MG63 (cell line): ENCODE measurements around the gene WDHD1. TPM values are rescaled to one million over a fixed set of nuclear protein-coding genes. Genes with fewer than 3 reads are reported as not detected.
"Not testable (repeated sequence)": the region's sequence is repeated elsewhere in the genome, so short reads cannot be mapped to it uniquely, and the experiment has no call there.

Experiments used
- DNase-seq: peaks from one replicate; pipeline ENCODE4 v3.0.0-alpha.2; 2020
- H3K27me3 ChIP-seq: fragments of 250-450 bp; sonication (Bioruptor Pico); 2 replicates; pipeline ENCODE4 v1.5.1; 2020; ENCODE audit warnings: mild to moderate bottlenecking, moderate library complexity
- H3K36me3 ChIP-seq: fragments of 250-450 bp; sonication (Bioruptor Pico); 2 replicates; pipeline ENCODE4 v1.5.1; 2020; ENCODE audit warnings: mild to moderate bottlenecking, moderate library complexity
- H3K4me3 ChIP-seq: fragments of 250-450 bp; sonication (Bioruptor Pico); 2 replicates; pipeline ENCODE4 v1.5.1; 2020; ENCODE audit warnings: mild to moderate bottlenecking, moderate library complexity
- H3K9me3 ChIP-seq: fragments of 250-450 bp; sonication (Bioruptor Pico); 2 replicates; pipeline ENCODE4 v1.5.1; 2020; ENCODE audit warnings: mild to moderate bottlenecking, moderate library complexity
- total RNA-seq: library from RNA; depleted of rRNA; stranded (reverse); fragments of >200 nt; shearing (Covaris generic); gene quantifications from 2 replicates; pipeline ENCODE4 v1.2.3, GENCODE V29; 2014; ENCODE audit warnings: low replicate concordance; rRNA removed

WDHD1 gene, protein sequence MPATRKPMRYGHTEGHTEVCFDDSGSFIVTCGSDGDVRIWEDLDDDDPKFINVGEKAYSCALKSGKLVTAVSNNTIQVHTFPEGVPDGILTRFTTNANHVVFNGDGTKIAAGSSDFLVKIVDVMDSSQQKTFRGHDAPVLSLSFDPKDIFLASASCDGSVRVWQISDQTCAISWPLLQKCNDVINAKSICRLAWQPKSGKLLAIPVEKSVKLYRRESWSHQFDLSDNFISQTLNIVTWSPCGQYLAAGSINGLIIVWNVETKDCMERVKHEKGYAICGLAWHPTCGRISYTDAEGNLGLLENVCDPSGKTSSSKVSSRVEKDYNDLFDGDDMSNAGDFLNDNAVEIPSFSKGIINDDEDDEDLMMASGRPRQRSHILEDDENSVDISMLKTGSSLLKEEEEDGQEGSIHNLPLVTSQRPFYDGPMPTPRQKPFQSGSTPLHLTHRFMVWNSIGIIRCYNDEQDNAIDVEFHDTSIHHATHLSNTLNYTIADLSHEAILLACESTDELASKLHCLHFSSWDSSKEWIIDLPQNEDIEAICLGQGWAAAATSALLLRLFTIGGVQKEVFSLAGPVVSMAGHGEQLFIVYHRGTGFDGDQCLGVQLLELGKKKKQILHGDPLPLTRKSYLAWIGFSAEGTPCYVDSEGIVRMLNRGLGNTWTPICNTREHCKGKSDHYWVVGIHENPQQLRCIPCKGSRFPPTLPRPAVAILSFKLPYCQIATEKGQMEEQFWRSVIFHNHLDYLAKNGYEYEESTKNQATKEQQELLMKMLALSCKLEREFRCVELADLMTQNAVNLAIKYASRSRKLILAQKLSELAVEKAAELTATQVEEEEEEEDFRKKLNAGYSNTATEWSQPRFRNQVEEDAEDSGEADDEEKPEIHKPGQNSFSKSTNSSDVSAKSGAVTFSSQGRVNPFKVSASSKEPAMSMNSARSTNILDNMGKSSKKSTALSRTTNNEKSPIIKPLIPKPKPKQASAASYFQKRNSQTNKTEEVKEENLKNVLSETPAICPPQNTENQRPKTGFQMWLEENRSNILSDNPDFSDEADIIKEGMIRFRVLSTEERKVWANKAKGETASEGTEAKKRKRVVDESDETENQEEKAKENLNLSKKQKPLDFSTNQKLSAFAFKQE
- total RNA-seq = 5.2 TPM in 2 replicates

DNA sequence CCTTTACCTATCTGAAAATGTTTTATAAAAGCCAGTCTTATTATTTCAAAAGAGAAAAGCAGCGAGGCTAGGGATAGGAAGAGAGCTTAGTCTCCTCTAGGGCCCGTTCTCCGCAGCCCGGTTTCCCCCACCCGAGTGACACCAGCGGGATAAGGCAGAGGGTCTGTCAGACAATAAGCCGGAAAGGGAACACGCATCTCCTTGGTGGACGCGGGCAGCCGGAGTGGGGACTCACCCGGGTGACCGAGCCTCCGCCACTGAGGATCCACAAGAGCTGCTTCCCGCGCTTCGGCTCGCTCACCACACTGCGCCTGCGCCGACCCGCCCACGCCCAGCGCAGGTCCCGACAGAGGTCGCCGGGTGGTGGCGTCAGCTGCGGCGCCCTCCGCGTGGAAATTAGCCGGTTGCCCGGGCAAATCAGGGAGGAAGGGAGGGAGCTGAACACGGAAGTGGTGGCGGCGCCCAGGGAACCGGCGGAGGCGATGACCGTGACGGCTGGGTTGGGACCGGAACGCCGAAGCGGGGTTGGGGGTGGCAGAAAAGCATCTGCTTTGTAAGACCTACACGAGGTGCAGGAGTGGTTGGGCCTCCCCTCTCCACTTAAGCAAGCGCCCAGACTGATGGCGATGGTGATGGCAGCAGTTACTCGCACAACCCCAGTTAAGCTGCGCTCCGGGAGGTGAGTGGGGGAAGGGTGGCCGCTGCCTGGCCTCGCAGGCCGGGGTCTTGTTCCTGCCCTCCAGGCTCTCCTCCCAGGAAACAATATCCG lies at the start of gene WDHD1, which contains the start of gene SOCS4:
Gene WDHD1 (minus strand): TSS at position 307 of the 769 bp plus-strand sequence. CDS start 312 bp downstream, outside the sequence.
Gene SOCS4 (plus strand): TSS at position 444 of the 769 bp plus-strand sequence. CDS start 15,806 bp downstream, outside the sequence.
- H3K27me3 ChIP-seq = no peaks in the 10 kb centered on the region

DNA sequence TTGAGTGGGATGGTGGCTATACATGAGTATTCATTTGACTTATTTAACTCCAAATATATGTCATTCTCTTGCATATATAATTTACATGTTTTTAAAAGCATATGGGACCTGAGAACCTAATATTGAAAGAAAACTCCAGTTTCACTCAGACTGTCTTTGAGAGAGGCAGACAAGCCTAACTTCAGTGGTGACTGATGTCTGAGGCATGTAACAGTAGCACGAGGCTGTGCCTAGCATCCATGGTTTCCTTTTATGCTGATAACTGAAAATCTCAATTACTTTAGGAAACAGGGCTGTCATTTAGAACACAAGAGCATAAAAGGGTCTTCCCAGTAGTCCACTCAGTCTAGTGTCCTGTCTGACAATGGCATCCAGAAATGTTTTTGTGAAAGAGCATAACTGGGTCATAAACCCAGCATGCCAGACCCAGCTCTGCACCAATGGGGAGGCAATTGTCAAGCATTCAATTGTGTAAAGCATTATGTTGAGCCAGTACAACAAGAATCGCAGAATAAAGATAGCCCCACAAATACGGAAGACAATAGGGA lies 48.8 kb upstream of the WDHD1 start:
- Histone ChIP-seq H3K9me3 (no peaks in the 10 kb centered on the region), H3K36me3 (no peaks in the 10 kb centered on the region), H3K4me3 (no peak overlapping the region), H3K27me3 (no peaks in the 10 kb centered on the region)
- DNase-seq = no peak

More for the DNA sequence above, at the start of gene WDHD1, which contains the start of gene SOCS4:
- Histone ChIP-seq H3K9me3 (no peaks in the 10 kb centered on the region), H3K36me3 (peaks cover under 1% of the 10 kb centered on the region; the same call in 1 of the 2 replicates), H3K4me3 (peak within 1 kb of the TSS; percentile 84)
- peak; percentile 92 for DNase-seq

GRCh38 chr14:55074662-55075061 lies 47.8 kb upstream of the WDHD1 start:
- H3K9me3 ChIP-seq = no peaks in the 10 kb centered on the region
- H3K36me3 ChIP-seq = 0 out of 2 replicates have a peak, but pooled peaks cover under 1% of the 10 kb centered on the region
- no peak overlapping the region for H3K4me3 ChIP-seq
- H3K27me3 ChIP-seq = no peaks in the 10 kb centered on the region
- DNase-seq = no peak

DNA sequence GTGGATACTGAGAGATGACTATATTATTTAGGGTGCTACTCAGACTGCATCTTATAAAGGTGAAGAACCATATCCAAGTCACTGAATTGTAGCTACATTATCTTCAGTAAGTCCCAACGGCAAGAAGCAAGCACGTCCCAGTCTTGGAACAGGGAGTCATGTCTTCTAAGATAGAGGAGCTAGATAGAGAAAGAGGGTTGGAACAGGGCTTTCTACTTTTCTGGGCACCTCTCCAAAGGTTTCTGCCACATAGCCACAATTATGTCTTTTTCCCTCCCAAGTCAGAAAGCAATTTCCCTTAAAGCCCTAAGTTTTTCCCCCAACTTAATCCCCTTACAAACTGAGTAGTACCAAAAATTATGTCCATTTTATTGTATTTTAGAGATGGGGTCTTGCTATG lies 47.0 kb upstream of the WDHD1 start:
- Histone ChIP-seq H3K27me3 (no peaks in the 10 kb centered on the region), H3K4me3 (no peak overlapping the region), H3K9me3 (no peaks in the 10 kb centered on the region), H3K36me3 (peaks cover 7% of the 10 kb centered on the region; the same call in 1 of the 2 replicates)
- no peak for DNase-seq

DNA sequence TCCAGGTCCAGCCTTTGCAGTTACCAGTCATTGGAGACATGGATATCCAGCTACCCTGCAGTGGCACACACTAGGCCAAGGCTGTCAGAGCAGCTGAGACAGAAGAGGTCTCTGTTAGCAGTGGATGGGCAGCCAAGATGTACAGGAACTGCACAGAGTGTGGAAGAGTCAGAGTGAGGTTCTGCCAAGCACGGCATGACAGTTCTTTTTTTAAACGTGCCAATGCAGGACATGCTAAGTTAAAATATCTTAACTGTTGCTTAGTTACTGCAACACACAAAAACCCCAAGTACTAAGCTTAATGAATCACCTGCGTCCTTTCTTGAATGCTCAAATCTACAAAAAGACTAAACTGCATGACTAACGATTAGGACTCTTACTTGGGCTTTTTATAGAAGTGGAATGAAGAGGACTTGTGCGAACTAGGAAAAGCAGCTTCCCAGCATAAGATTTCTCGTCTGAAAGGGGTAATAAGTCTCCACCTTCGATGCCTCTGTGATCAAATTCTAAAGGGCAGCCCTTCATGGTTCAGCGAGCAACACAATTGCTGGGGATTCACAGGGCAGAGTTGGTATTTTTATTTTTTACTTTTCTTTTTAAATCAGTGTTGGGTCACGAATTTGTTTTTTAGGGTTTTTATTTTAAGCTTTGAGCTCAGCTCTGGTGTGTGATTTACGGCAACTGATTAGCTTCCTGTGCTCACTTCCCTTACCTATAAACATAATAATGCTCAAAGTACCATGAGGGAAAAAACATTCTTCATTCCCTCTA lies 45.2 kb upstream of the WDHD1 start:
- DNase-seq = peak; percentile 86
- no peak overlapping the region for H3K4me3 ChIP-seq
- H3K9me3 ChIP-seq = no peaks in the 10 kb centered on the region
- H3K36me3 ChIP-seq = peaks cover 12% of the 10 kb centered on the region; the same call in 1 of the 2 replicates
- H3K27me3 ChIP-seq = no peaks in the 10 kb centered on the region

- H3K4me3 ChIP-seq = no peak overlapping the region
- peaks cover 17% of the 10 kb centered on the region for H3K36me3 ChIP-seq
- DNase-seq = no peak
- H3K27me3 ChIP-seq = no peaks in the 10 kb centered on the region
- no peaks in the 10 kb centered on the region for H3K9me3 ChIP-seq
Observed at GRCh38 chr14:55070981-55071411, 44.1 kb upstream of the WDHD1 start.

DNA sequence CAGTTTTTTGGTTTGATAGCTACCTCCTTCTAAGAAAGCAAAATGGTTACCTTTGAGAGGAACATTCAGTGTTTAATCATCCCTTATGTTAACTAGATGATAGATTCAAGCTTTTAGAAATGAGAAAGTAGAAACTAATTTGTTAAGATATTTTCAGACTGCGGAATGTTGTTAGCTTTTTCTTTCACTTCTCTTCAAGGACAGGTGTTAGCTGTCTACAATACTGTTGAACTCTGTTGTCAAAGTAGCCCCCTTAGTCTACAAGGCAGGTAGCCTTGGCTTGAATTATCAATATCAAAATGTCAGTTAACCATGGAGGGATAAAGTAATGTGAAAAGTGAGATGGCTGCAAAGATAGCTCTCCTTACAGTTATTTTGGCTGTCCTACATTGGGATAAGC lies 39.3 kb upstream of the WDHD1 start:
- DNase-seq = no peak
- Histone ChIP-seq H3K27me3 (no peaks in the 10 kb centered on the region), H3K36me3 (peaks cover 59% of the 10 kb centered on the region), H3K4me3 (no peak overlapping the region), H3K9me3 (no peaks in the 10 kb centered on the region)

DNA sequence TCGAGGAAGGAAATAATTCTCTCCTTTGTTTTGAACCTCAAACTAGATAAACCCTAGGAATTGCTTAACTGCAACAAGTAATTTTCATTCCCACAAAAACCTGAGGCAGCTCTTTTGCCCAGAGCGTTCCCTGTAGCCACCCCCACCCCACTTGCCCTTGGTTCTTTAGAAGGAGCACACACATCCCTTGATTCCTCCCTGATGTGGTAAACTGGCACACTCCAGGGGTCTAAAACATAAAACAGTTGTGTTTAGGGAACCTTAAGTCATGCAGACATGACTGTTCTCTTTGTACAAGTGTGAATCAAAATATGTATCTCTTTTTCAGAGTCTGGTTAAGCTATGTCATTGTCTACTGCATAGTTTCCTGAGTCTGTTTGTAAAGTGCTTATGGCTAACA lies 38.5 kb upstream of the WDHD1 start:
- H3K9me3 ChIP-seq = no peaks in the 10 kb centered on the region
- no peak for DNase-seq

DNA sequence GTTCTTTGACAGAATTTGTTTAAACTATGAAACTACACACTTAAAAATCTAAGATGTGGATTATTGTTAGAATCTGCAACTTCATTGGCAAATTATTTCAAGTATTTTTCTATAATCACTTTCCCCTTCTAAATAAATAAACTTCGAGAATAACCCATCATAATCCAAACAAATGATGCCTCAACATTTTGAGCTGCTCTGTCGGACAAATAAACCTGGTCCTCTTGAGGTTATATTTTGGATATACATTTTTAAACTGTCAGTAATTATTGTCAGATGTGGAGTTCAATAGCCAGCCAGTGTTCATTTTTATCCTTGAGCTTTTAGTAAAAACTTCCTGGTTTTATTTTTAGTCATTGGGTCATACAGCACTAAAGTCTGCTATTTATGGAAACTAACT lies 38.0 kb upstream of the WDHD1 start:
- H3K9me3 ChIP-seq, H3K4me3 ChIP-seq, DNase-seq, H3K27me3 ChIP-seq: not testable (repeated sequence)
- H3K36me3 ChIP-seq = peaks cover 70% of the 10 kb centered on the region

More for the DNA sequence above, 38.5 kb upstream of the WDHD1 start:
- Histone ChIP-seq H3K36me3 (peaks cover 67% of the 10 kb centered on the region), H3K27me3 (no peaks in the 10 kb centered on the region), H3K4me3 (no peak overlapping the region)

DNA sequence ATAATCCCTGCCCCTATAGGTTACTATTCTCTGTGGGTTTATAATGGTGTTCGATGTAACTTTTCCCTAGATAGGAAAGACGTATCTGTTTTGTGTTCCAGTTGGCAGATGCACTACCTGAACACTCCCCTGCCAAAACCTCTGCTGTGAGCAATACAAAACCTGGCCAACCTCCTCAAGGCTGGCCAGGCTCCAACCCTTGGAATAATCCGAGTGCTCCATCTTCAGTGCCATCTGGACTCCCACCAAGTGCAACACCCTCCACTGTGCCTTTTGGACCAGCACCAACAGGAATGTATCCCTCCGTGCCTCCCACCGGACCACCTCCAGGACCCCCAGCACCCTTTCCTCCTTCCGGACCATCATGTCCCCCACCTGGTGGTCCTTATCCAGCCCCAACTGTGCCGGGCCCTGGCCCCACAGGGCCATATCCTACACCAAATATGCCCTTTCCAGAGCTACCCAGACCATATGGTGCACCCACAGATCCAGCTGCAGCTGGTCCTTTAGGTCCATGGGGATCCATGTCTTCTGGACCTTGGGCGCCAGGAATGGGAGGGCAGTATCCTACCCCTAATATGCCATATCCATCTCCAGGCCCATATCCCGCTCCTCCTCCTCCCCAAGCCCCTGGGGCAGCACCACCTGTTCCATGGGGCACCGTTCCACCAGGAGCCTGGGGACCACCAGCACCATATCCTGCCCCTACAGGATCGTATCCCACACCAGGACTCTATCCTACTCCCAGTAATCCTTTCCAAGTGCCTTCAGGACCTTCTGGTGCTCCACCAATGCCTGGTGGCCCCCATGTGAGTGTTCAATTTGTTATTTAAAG lies 35.8 kb upstream of the WDHD1 start:
- peak; percentile 27 for DNase-seq
- Histone ChIP-seq H3K4me3 (no peak overlapping the region), H3K27me3 (no peaks in the 10 kb centered on the region), H3K9me3 (no peaks in the 10 kb centered on the region), H3K36me3 (peaks cover 72% of the 10 kb centered on the region)

GRCh38 chr14:55059333-55059732 lies 32.4 kb upstream of the WDHD1 start:
- DNase-seq = no peak
- Histone ChIP-seq H3K27me3 (no peaks in the 10 kb centered on the region), H3K36me3 (peaks cover 81% of the 10 kb centered on the region)

DNA sequence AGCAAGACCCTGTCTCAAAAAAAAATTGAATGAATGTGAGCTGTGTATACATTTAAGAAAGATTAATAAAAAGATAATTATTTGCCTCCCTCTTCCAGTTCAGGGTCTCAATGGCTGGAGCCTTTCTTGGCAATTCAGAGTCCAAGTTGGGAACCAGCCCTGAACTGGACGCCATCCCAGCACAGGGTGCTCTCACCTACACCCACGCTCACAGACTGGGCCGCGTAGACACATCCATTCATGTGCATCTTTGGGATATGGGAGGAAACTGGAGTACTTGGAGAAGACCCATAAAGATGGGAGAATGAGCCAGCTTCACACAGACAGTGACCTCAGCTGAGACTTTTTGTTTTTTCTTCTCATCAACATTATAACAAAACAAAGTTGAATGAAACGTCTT lies 31.0 kb upstream of the WDHD1 start:
- Histone ChIP-seq H3K27me3 (no peaks in the 10 kb centered on the region), H3K36me3 (peaks cover 81% of the 10 kb centered on the region), H3K9me3 (no peaks in the 10 kb centered on the region), H3K4me3 (no peak overlapping the region)
- DNase-seq = no peak

More at GRCh38 chr14:55059333-55059732, 32.4 kb upstream of the WDHD1 start:
- Histone ChIP-seq H3K4me3 (no peak overlapping the region), H3K9me3 (no peaks in the 10 kb centered on the region)

GRCh38 chr14:55054098-55054497 lies 27.2 kb upstream of the WDHD1 start:
- peaks cover 51% of the 10 kb centered on the region for H3K36me3 ChIP-seq
- no peak for DNase-seq
- no peaks in the 10 kb centered on the region for H3K27me3 ChIP-seq
- no peak overlapping the region for H3K4me3 ChIP-seq
- H3K9me3 ChIP-seq = no peaks in the 10 kb centered on the region

- H3K9me3 ChIP-seq = no peaks in the 10 kb centered on the region
- H3K27me3 ChIP-seq = no peaks in the 10 kb centered on the region
- no peak for DNase-seq
- peaks cover 51% of the 10 kb centered on the region for H3K36me3 ChIP-seq
- H3K4me3 ChIP-seq = no peak overlapping the region; the same call in 1 of the 2 replicates
Observed at GRCh38 chr14:55053500-55053899, 26.6 kb upstream of the WDHD1 start.
